HG03439 (cell line): ENCODE results near the gene MAP3K21.

ENCODE experiments used
- ATAC-seq: cut with Tn5 transposase; IDR thresholded peaks from one replicate; pipeline ENCODE4 v1.9.1; 2021; ENCODE audit warnings: mild to moderate bottlenecking, moderate library complexity; ENCODE audit not compliant: unreplicated experiment

The MAP3K21 gene

GRCh38 chr1:233323718-233324117, 3.8 kb upstream of the MAP3K21 start:
- no peak for ATAC-seq

GRCh38 chr1:233326319-233326718, 1.2 kb upstream of the MAP3K21 start:
- ATAC-seq = no peak

GRCh38 chr1:233326811-233327650, 493 bp upstream of the MAP3K21 start:
- peak; percentile 92 for ATAC-seq

- ATAC-seq = peak; percentile 26
Measured at GRCh38 chr1:233328142-233328921, 808 bp downstream of the MAP3K21 start.

- ATAC-seq = no peak
Measured at GRCh38 chr1:233331676-233332519, 4.4 kb downstream of the MAP3K21 start.

- no peak for ATAC-seq
Measured at GRCh38 chr1:233333086-233333485, 5.6 kb downstream of the MAP3K21 start.

- ATAC-seq = no peak
Measured at GRCh38 chr1:233334092-233334491, 6.6 kb downstream of the MAP3K21 start.

- no peak for ATAC-seq
Measured at GRCh38 chr1:233336554-233337456, 9.3 kb downstream of the MAP3K21 start.

- ATAC-seq = no peak
Measured at GRCh38 chr1:233337505-233337904, 10.0 kb downstream of the MAP3K21 start.

- ATAC-seq = no peak
Measured at GRCh38 chr1:233338102-233338501, 10.6 kb downstream of the MAP3K21 start.

GRCh38 chr1:233340031-233340555, 12.6 kb downstream of the MAP3K21 start:
- no peak for ATAC-seq

GRCh38 chr1:233340966-233341516, 13.5 kb downstream of the MAP3K21 start:
- ATAC-seq = no peak

GRCh38 chr1:233342086-233342485, 14.6 kb downstream of the MAP3K21 start:
- no peak for ATAC-seq

- no peak for ATAC-seq
Measured at GRCh38 chr1:233343262-233343661, 15.7 kb downstream of the MAP3K21 start.

GRCh38 chr1:233347338-233347737, 19.8 kb downstream of the MAP3K21 start:
- ATAC-seq = no peak

- no peak for ATAC-seq
Measured at GRCh38 chr1:233349137-233349536, 21.6 kb downstream of the MAP3K21 start.

GRCh38 chr1:233354983-233355382, 27.5 kb downstream of the MAP3K21 start:
- ATAC-seq = no peak

GRCh38 chr1:233355841-233356704, 28.5 kb downstream of the MAP3K21 start:
- peak; percentile 85 for ATAC-seq

GRCh38 chr1:233356705-233356987, 29.1 kb downstream of the MAP3K21 start:
- no peak for ATAC-seq
